Non-pigmented ciliary epithelial cell (primary cell): ENCODE results near the gene SRD5A1.

Source experiments
- DNase-seq: peaks from one replicate; pipeline ENCODE4 v3.0.0-alpha.2; 2010; ENCODE audit warnings: low read depth

The SRD5A1 gene

GRCh38 chr5:6713274-6714225 lies 80.3 kb downstream of the SRD5A1 start, which contains the start of gene TENT4A:
Gene TENT4A (plus strand): TSS chr5:6713432. CDS start chr5:6713984, 552 bp downstream.
- DNase-seq = no peak

- no peak for DNase-seq
These were observed 81.2 kb downstream of the SRD5A1 start for GRCh38 chr5:6714226-6715041.

- no peak for DNase-seq
These were observed 82.0 kb downstream of the SRD5A1 start for GRCh38 chr5:6715271-6715670.

GRCh38 chr5:6715758-6716628 lies 82.8 kb downstream of the SRD5A1 start:
- DNase-seq = no peak

- DNase-seq = no peak
These were observed 83.4 kb downstream of the SRD5A1 start for GRCh38 chr5:6716629-6717149.

GRCh38 chr5:6717247-6717646 lies 84.0 kb downstream of the SRD5A1 start:
- no peak for DNase-seq

- DNase-seq = no peak
These were observed 84.4 kb downstream of the SRD5A1 start for GRCh38 chr5:6717687-6718086.

GRCh38 chr5:6718161-6718681 lies 85.0 kb downstream of the SRD5A1 start:
- no peak for DNase-seq

- DNase-seq = no peak
These were observed 85.5 kb downstream of the SRD5A1 start for GRCh38 chr5:6718718-6719117.

GRCh38 chr5:6719417-6719816 lies 86.2 kb downstream of the SRD5A1 start:
- DNase-seq = no peak

GRCh38 chr5:6719896-6720560 lies 86.8 kb downstream of the SRD5A1 start:
- DNase-seq = no peak

GRCh38 chr5:6720561-6720921 lies 87.3 kb downstream of the SRD5A1 start:
- DNase-seq = no peak

- no peak for DNase-seq
These were observed 88.2 kb downstream of the SRD5A1 start for GRCh38 chr5:6721442-6721841.

GRCh38 chr5:6722015-6722414 lies 88.8 kb downstream of the SRD5A1 start:
- DNase-seq = no peak

- no peak for DNase-seq
These were observed 90.0 kb downstream of the SRD5A1 start for GRCh38 chr5:6723122-6723815.

GRCh38 chr5:6723816-6724300 lies 90.6 kb downstream of the SRD5A1 start:
- DNase-seq = no peak
